Measurements from ENCODE around the gene POLR3GL. TPM values are rescaled to one million over a fixed set of nuclear protein-coding genes. Genes with fewer than 3 reads are reported as not detected.

The POLR3GL gene
- total RNA-seq, 1 donor from 2014 or later, result 49.2 TPM

DNA sequence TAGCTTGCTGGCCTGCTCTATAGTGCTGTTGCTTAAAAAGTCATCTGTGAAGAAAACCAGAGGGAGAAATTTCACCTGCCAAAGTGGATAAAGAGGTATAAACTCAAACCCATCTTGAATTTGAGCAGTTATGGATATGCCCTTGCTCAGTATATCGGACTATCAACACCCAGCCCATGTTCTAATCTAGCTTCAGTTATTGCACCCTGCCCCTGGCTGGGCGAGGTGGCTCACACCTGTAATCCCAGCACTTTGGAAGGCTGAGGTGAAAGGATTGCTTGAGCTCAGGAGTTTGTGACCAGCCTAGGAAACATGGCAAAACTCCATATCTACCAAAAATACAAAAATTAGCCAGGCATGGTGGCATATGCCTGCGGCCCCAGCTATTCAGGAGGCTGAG lies 20.0 kb upstream of the POLR3GL start:
- no peak for ATAC-seq (ENCODE audit: poor library complexity)
- DNase-seq, result no peak
- intact Hi-C loops (cut with DNase I), result no loop called here

DNA sequence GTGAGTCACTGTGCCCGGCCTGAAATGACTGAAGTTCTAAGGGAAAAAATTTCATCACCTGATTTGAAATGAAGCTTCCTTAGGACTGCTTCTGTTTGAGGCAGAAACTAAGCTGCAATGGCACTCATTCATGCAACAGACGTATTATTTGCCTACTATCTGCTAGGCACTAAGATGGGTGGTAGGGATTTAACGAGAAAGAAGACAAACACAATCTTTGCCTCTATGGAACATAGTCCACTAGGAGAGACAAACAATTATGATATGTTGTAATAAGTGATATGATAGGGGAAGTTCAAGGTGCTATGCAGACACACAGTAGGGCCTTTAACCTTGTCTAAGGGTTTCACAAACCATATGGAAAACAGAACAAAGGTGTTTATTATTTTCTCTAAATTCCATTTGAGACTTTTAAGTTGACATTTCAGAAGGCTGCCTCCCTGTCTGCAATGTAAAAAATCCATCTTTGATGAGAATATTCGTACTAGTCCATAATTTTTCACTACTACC lies 18.0 kb upstream of the POLR3GL start:
- intact Hi-C loops (cut with DNase I), result no loop called here
- DNase-seq (no peak), ATAC-seq (ENCODE audit: poor library complexity) (no peak)

DNA sequence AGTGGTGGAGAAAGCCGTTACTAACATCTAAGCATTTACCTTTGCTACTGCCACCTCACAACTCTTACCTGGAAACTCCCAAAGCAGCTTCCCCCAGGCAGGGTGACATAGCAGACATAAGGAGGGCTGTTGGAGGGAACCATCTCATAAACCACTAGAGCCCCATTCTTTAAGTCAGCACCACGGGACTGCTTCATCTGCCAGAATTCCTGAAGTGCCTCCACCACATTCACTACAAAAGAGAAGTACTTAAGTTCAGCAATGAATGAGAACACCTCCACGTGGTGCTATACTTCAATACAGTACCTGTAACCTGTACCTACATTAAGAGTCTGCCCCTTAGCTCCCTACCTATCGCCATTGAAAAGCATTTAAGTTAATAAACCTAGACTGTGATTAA lies 16.9 kb upstream of the POLR3GL start:
- intact Hi-C loops (cut with DNase I), result no loop called here
- no peak for ATAC-seq (ENCODE audit: poor library complexity)
- DNase-seq, result no peak

DNA sequence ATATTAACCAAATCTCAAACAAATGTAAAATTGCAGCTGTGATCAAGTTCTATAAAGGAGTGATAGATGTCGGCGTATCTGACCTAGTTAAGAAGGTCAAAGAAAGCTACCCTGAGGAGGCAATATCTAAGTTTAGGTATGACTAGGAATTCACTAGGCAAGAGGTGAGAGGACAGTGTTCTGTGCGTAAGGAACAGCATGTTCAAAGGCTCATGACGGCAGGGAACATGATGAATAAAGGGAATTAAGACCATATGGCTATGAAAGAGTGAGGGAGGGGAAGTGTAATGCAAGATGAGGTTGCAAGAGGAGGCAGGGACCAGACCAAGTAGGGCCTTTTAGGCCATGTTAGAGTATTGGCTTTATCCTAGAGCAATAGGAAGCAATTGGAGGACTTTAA lies 15.3 kb upstream of the POLR3GL start:
- intact Hi-C loops (cut with DNase I), result no loop called here
- DNase-seq, result no peak
- peak; percentile 63 for ATAC-seq (ENCODE audit: poor library complexity)

DNA sequence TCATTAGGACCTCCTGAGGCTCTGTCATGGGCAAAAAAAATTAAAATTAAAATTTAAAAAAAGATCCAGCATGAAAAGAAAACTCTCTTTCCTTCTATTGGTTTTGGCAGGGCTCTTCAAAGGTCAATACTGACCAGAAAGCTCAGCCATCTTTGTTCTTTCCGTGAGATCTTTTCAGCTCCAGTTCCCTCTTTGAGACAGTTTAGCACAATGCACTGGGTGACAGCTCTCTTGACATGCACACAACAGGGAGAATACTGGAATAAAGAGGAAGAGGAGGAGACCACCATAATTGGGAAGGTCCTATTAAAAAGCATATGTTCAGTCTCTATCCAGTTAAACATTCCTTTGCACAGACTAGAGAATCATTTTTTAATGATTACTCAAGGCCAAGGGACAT lies 13.0 kb upstream of the POLR3GL start:
- DNase-seq (no peak), ATAC-seq (ENCODE audit: poor library complexity) (no peak)
- intact Hi-C loops (cut with DNase I), result no loop called here

- ATAC-seq (ENCODE audit: poor library complexity) (no peak), DNase-seq (no peak)
- intact Hi-C loops (cut with DNase I), result no loop called here
Observed at GRCh38 chr1:145952903-145953302, 11.6 kb upstream of the POLR3GL start.

GRCh38 chr1:145953861-145954260 lies 10.6 kb upstream of the POLR3GL start:
- DNase-seq (no peak), ATAC-seq (ENCODE audit: poor library complexity) (no peak)
- intact Hi-C loops (cut with DNase I), result no loop called here

GRCh38 chr1:145955436-145955835 lies 9.1 kb upstream of the POLR3GL start:
- ATAC-seq (ENCODE audit: poor library complexity) (no peak), DNase-seq (no peak)
- intact Hi-C loops (cut with DNase I), result no loop called here

- intact Hi-C loops (cut with DNase I), result no loop called here
- ATAC-seq (ENCODE audit: poor library complexity), result no peak
- DNase-seq, result no peak
Observed at GRCh38 chr1:145956361-145956760, 8.1 kb upstream of the POLR3GL start.

DNA sequence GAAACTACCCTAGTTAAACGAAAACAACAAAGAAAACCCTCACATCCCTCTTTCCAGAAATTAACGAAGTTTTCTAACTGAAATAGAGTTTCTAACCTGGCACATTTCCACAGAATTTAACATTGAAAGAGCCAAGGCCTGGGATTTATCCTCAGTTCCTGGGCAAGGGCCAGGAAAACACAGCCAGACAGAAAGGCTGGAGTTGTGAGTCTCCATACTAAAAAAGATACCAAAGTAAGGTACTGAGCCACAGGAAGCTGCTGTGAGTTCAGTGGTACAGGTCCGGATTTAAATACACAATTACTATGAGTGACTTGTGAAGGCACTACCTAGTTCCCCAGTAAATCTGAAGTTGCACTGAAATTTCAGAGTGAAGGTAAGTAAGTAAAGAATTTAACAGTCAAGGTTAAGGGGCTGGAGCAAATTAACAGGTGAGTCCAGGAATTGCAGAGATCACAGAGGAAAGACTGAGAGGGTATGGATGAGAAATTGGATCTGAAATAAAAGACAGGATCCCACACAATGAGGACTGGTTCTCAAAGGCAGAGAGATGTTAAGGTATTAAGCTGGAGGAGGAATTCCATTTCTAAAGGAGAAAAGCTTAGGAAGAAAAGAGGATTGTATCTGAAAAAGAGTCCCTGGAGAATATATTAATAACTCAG lies 7.6 kb upstream of the POLR3GL start:
- no peak for ATAC-seq (ENCODE audit: poor library complexity)
- DNase-seq, result peak; percentile 51
- intact Hi-C loops (cut with DNase I), result no loop called here

- intact Hi-C loops (cut with DNase I), result no loop called here
- DNase-seq, result peak; percentile 97
- ATAC-seq (ENCODE audit: poor library complexity), result peak; percentile 85
Observed at GRCh38 chr1:145957443-145958319, 6.8 kb upstream of the POLR3GL start, which contains the start of gene LIX1L. Gene LIX1L, minus strand, starts transcription at chr1:145958017. Its CDS starts 90 bp downstream, at chr1:145957927.

GRCh38 chr1:145958734-145959133 lies 5.8 kb upstream of the POLR3GL start:
- intact Hi-C loops (cut with DNase I), result no loop called here
- DNase-seq, result no peak
- no peak for ATAC-seq (ENCODE audit: poor library complexity)

- ATAC-seq (ENCODE audit: poor library complexity), result no peak
- DNase-seq, result no peak
- intact Hi-C loops (cut with DNase I), result no loop called here
Observed at GRCh38 chr1:145959333-145959732, 5.2 kb upstream of the POLR3GL start.

GRCh38 chr1:145959957-145960467 lies 4.5 kb upstream of the POLR3GL start:
- DNase-seq, result no peak
- intact Hi-C loops (cut with DNase I), result no loop called here
- ATAC-seq (ENCODE audit: poor library complexity), result no peak

DNA sequence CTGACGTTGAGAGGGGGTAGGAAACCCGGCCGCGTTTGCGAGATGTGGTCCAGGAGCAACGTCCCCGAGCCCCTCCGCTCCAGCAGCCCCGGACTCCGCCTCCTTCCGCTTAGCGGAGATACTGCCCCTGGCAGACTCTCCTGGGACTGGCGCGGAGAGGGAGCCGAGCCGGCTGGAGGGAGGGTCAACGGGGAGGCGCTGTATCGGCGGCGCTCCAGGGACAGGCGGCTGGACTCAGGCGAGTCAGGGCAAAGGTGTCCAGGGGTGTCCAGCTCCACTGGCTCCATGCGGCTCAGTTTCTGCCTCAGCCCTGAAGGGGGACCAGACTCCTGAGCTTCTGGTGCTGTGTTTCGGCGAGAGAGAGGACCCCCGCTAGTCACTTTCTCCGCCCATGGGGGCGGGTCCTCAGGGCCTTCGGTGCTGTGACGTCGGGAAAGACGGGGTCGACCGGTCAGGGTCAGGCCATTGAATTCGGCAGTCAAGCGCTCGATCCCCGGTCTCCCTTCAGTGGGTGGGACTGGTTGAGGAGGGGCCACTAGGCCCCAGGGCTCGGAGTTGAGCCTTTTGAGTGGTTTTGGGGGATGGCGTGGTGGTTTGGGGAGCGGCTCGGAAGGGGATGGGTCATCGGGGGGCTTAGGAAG lies 3.9 kb upstream of the POLR3GL start:
- intact Hi-C loops (cut with DNase I), result no loop called here
- ATAC-seq (ENCODE audit: poor library complexity), result peak; percentile 54
- peak; percentile 89 for DNase-seq

DNA sequence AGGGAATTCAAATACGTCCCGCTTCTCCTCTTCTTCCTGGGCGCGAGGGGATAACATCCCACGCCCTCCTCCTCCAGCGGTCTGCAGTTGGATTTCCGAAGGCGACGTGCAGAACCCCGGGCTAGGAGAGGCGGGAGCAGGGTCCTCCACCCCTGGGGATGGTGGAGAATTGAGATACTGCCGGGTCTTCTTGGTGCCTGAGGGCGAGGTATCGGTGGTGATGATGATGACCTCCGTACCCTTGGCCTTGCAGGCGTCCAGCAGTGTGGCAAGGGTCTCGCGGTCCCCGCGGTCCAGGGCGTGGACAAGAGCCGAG lies 3.4 kb upstream of the POLR3GL start:
- no peak for ATAC-seq (ENCODE audit: poor library complexity)
- DNase-seq, result no peak
- intact Hi-C loops (cut with DNase I), result no loop called here

- intact Hi-C loops (cut with DNase I), result no loop called here
- DNase-seq, result peak; percentile 69
Observed at GRCh38 chr1:145961425-145962156, 2.9 kb upstream of the POLR3GL start.

GRCh38 chr1:145962157-145963102 lies 2.1 kb upstream of the POLR3GL start:
- DNase-seq (peak; percentile 62), ATAC-seq (ENCODE audit: poor library complexity) (no peak)
- intact Hi-C loops (cut with DNase I), result no loop called here

More at GRCh38 chr1:145961425-145962156, 2.9 kb upstream of the POLR3GL start:
- ATAC-seq (ENCODE audit: poor library complexity), result no peak

Measured in Right ventricle myocardium superior (tissue), 1 donor.